Loucy (cell line): ENCODE results near the gene SND1.

Experiments
- H2AFZ ChIP-seq: fragments of 200-600 bp; sonication (generic); 2 replicates; pipeline ENCODE4 v1.6.0; 2016; ENCODE audit warnings: antibody characterized with exemption, mild to moderate bottlenecking, low read length, moderate library complexity
- H3F3A ChIP-seq: fragments of 200-600 bp; 2 replicates; pipeline ENCODE4 v1.6.0; 2016; ENCODE audit warnings: antibody characterized with exemption, low read depth, mild to moderate bottlenecking
- H3K27me3 ChIP-seq: fragments of 200-600 bp; sonication (generic); 2 replicates; pipeline ENCODE4 v1.6.1; 2014; ENCODE audit warnings: low read length, mild to moderate bottlenecking; ENCODE audit not compliant: insufficient read depth, poor library complexity, severe bottlenecking
- H3K36me3 ChIP-seq: fragments of 200-600 bp; sonication (generic); 2 replicates; pipeline ENCODE4 v1.6.1; 2016; ENCODE audit warnings: low read length; ENCODE audit not compliant: insufficient read depth
- H3K4me1 ChIP-seq: fragments of 200-600 bp; sonication (generic); 2 replicates; pipeline ENCODE4 v1.5.1; 2014; ENCODE audit warnings: low read length, mild to moderate bottlenecking; ENCODE audit not compliant: insufficient read depth, poor library complexity, severe bottlenecking
- H3K4me2 ChIP-seq: fragments of 200-600 bp; sonication (generic); 2 replicates; pipeline ENCODE4 v1.6.0; 2014; ENCODE audit warnings: antibody characterized with exemption, low read length, low read depth, mild to moderate bottlenecking; ENCODE audit not compliant: poor library complexity, severe bottlenecking
- H3K4me3 ChIP-seq: fragments of 200-600 bp; sonication (generic); 2 replicates; pipeline ENCODE4 v1.5.1; 2014; ENCODE audit warnings: low read length, mild to moderate bottlenecking, mixed read lengths; ENCODE audit not compliant: poor library complexity, severe bottlenecking
- H3K79me2 ChIP-seq: fragments of 200-600 bp; sonication (generic); 2 replicates; pipeline ENCODE4 v1.6.1; 2014; ENCODE audit warnings: low read length; ENCODE audit not compliant: insufficient read depth
- H3K9ac ChIP-seq: fragments of 200-600 bp; sonication (generic); 2 replicates; pipeline ENCODE4 v1.6.0; 2014; ENCODE audit warnings: mild to moderate bottlenecking, low read depth, low read length, moderate library complexity; ENCODE audit not compliant: poor library complexity, severe bottlenecking
- H3K9me2 ChIP-seq: fragments of 200-600 bp; sonication (generic); replicated peaks from 2 replicates; pipeline ENCODE4 v1.6.1; 2016; ENCODE audit warnings: low read depth, low read length, mixed read lengths
- H3K9me3 ChIP-seq: fragments of 200-600 bp; sonication (generic); 2 replicates; pipeline ENCODE4 v1.6.1; 2014; ENCODE audit warnings: mild to moderate bottlenecking, antibody characterized with exemption, low read length, low read depth; ENCODE audit not compliant: insufficient read depth
- H4K20me1 ChIP-seq: fragments of 200-600 bp; sonication (generic); 2 replicates; pipeline ENCODE4 v1.6.0; 2014; ENCODE audit warnings: antibody characterized with exemption, low read length, mild to moderate bottlenecking; ENCODE audit not compliant: insufficient read depth, poor library complexity, severe bottlenecking
- EZH2phosphoT487 ChIP-seq: fragments of 200-600 bp; IDR thresholded peaks from 2 replicates; pipeline ENCODE4 v1.6.1; 2018; ENCODE audit warnings: antibody characterized with exemption, mild to moderate bottlenecking, moderate library complexity, borderline replicate concordance
- TF ChIP-seq, protein P1 (sequence below): fragments of 200-600 bp; sonication (generic); conservative IDR thresholded peaks from 2 replicates; pipeline ENCODE4 v1.5.1; 2014; ENCODE audit warnings: mild to moderate bottlenecking, antibody characterized with exemption, low read length

SND1 gene

DNA sequence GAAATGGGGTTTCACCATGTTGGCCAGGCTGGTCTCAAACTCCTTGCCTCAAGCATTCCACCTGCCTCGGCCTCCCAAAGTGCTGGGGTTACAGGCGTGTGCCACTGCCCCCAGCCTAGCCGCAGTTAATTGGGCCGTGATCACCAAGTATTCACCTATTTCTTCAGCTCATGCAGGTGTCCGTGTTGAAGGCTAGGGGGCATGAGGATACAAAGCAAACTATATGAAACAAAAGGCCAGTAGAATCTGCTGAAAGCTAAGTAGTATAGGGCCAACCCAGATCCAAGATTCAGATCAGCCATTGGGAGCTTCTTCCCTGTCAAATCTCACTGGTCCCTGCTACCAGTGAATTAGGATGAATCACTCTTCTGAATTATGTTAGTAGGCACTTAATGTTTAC is 305.9 kb downstream of the SND1 start:
- Histone ChIP-seq H3K79me2 (no peaks in the 10 kb centered on the region), H3K9me3 (no peaks in the 10 kb centered on the region), H4K20me1 (no peaks in the 10 kb centered on the region), H3K4me2 (no peak overlapping the region), H3K9me2 (no peaks in the 10 kb centered on the region), H3K4me1 (no peaks in the 10 kb centered on the region), H3K27me3 (no peaks in the 10 kb centered on the region), H2AFZ (no peak overlapping the region), H3K4me3 (no peak overlapping the region), H3K9ac (no peak overlapping the region), H3F3A (no peaks in the 10 kb centered on the region), H3K36me3 (peaks cover 11% of the 10 kb centered on the region; the same call in 1 of the 2 replicates)
- TF ChIP-seq, protein P1, sequence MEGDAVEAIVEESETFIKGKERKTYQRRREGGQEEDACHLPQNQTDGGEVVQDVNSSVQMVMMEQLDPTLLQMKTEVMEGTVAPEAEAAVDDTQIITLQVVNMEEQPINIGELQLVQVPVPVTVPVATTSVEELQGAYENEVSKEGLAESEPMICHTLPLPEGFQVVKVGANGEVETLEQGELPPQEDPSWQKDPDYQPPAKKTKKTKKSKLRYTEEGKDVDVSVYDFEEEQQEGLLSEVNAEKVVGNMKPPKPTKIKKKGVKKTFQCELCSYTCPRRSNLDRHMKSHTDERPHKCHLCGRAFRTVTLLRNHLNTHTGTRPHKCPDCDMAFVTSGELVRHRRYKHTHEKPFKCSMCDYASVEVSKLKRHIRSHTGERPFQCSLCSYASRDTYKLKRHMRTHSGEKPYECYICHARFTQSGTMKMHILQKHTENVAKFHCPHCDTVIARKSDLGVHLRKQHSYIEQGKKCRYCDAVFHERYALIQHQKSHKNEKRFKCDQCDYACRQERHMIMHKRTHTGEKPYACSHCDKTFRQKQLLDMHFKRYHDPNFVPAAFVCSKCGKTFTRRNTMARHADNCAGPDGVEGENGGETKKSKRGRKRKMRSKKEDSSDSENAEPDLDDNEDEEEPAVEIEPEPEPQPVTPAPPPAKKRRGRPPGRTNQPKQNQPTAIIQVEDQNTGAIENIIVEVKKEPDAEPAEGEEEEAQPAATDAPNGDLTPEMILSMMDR: no peak
- TF ChIP-seq EZH2phosphoT487: no peak

DNA sequence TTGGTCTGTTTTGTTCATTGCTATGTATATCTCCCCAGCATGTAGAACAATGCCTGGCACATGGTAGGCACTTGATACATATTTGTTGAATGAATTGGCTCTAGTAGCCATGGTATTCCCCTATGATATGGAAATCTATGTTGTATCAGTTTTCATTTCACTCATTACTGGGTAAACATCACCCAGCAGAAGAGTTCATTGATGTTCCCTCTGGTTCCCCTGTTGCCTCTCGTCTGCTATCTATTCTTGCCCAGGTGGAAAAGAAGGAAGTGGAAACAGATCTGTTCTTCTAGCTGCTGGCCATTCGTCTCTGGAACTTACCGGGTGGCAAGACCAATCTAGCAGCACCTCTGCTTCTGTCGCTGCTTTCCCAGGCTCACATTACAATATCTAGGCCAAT is 307.8 kb downstream of the SND1 start:
- TF ChIP-seq, protein P1: no peak
- TF ChIP-seq EZH2phosphoT487: no peak

DNA sequence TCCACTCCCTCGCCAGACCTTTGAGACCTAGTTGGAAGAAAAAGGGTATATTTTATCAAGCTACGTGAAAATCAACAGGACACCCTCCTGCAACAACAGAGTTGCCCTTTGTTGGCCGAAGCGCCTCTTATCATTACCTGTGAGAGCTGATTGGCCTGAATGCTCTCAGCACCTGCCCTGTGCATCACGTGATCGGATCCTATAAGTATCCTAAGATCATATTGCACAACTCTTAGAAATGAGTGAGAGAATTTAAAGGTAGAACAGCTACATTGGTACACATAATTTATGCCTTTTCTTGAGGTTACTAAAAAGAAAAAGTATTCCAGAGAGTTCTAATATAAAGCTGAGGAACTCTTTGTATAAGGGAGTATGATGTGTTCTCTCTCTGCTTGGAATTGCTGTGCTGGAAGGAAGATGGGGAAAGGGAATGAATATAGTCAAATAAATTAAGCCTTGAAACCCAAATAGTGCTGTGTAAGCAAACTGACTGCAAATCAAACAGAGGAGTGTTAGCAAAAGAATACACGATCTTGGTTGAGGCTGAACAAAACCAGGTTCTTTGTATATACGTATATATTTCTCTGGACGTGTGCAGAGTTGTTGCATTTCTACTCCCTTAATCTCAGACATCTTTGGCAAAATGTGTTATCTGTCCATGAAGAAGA is 309.9 kb downstream of the SND1 start:
- peaks cover 11% of the 10 kb centered on the region; the same call in 1 of the 2 replicates for H3K36me3 ChIP-seq
- no peak for TF ChIP-seq EZH2phosphoT487
- TF ChIP-seq, protein P1: no peak
- no peak overlapping the region for H2AFZ ChIP-seq
- H3F3A ChIP-seq: no peaks in the 10 kb centered on the region
- no peaks in the 10 kb centered on the region for H3K9me3 ChIP-seq
- H4K20me1 ChIP-seq: no peaks in the 10 kb centered on the region
- no peaks in the 10 kb centered on the region for H3K79me2 ChIP-seq
- H3K4me3 ChIP-seq: no peak overlapping the region
- H3K27me3 ChIP-seq: no peaks in the 10 kb centered on the region
- H3K9me2 ChIP-seq: no peaks in the 10 kb centered on the region
- H3K4me1 ChIP-seq: no peaks in the 10 kb centered on the region
- no peak overlapping the region for H3K9ac ChIP-seq
- H3K4me2 ChIP-seq: no peak overlapping the region

More for the DNA sequence above, 307.8 kb downstream of the SND1 start:
- Histone ChIP-seq H3K9me2 (no peaks in the 10 kb centered on the region), H3K79me2 (no peaks in the 10 kb centered on the region), H2AFZ (no peak overlapping the region), H3K4me2 (no peak overlapping the region), H3K4me1 (no peaks in the 10 kb centered on the region), H3K9ac (no peak overlapping the region), H3K4me3 (no peak overlapping the region), H3F3A (no peaks in the 10 kb centered on the region), H4K20me1 (no peaks in the 10 kb centered on the region), H3K9me3 (no peaks in the 10 kb centered on the region), H3K27me3 (no peaks in the 10 kb centered on the region), H3K36me3 (peaks cover 11% of the 10 kb centered on the region; the same call in 1 of the 2 replicates)
